ENCODE results near the gene PSMA6.
A peak's percentile ranks its signal among the peaks of the same experiment; 100 is the strongest.

The PSMA6 gene

GRCh38 chr14:35261774-35262173 is 30.4 kb upstream of the PSMA6 start:
- peaks cover 13% of the 10 kb centered on the region for H3K36me3 Mint-ChIP-seq
- no peak overlapping the region for H3K4me3 Mint-ChIP-seq
- H3K27ac Mint-ChIP-seq: no peak overlapping the region

GRCh38 chr14:35262436-35262835 is 29.7 kb upstream of the PSMA6 start:
- H3K4me3 Mint-ChIP-seq: no peak overlapping the region
- H3K27ac Mint-ChIP-seq: no peak overlapping the region
- H3K4me1 Mint-ChIP-seq (ENCODE audit: low read depth): peaks cover 2% of the 10 kb centered on the region
- H3K27me3 Mint-ChIP-seq: no peaks in the 10 kb centered on the region
- H3K9me3 Mint-ChIP-seq (ENCODE audit: low read depth): no peaks in the 10 kb centered on the region
- H3K36me3 Mint-ChIP-seq: peaks cover 15% of the 10 kb centered on the region

More at GRCh38 chr14:35261774-35262173, 30.4 kb upstream of the PSMA6 start:
- Mint-ChIP-seq H3K27me3 (no peaks in the 10 kb centered on the region), H3K4me1 (ENCODE audit: low read depth) (peaks cover 2% of the 10 kb centered on the region), H3K9me3 (ENCODE audit: low read depth) (no peaks in the 10 kb centered on the region)

- Mint-ChIP-seq H3K36me3 (peaks cover 11% of the 10 kb centered on the region), H3K27ac (no peak overlapping the region), H3K4me3 (no peak overlapping the region), H3K4me1 (ENCODE audit: low read depth) (no peaks in the 10 kb centered on the region), H3K27me3 (no peaks in the 10 kb centered on the region), H3K9me3 (ENCODE audit: low read depth) (no peaks in the 10 kb centered on the region)
These were observed 23.2 kb upstream of the PSMA6 start for GRCh38 chr14:35268946-35269345.

- no peak overlapping the region for H3K27ac Mint-ChIP-seq
- no peaks in the 10 kb centered on the region for H3K9me3 Mint-ChIP-seq (ENCODE audit: low read depth)
- no peaks in the 10 kb centered on the region for H3K4me1 Mint-ChIP-seq (ENCODE audit: low read depth)
- H3K27me3 Mint-ChIP-seq: no peaks in the 10 kb centered on the region
- H3K36me3 Mint-ChIP-seq: peaks cover 10% of the 10 kb centered on the region
- H3K4me3 Mint-ChIP-seq: no peak overlapping the region
These were observed 17.4 kb upstream of the PSMA6 start for GRCh38 chr14:35274805-35275204.

- Mint-ChIP-seq H3K4me1 (ENCODE audit: low read depth) (no peaks in the 10 kb centered on the region), H3K9me3 (ENCODE audit: low read depth) (no peaks in the 10 kb centered on the region), H3K27me3 (no peaks in the 10 kb centered on the region), H3K4me3 (no peak overlapping the region), H3K27ac (no peak overlapping the region), H3K36me3 (peaks cover 15% of the 10 kb centered on the region)
These were observed 15.0 kb upstream of the PSMA6 start for GRCh38 chr14:35277179-35277578.

- Mint-ChIP-seq H3K27ac (no peak overlapping the region), H3K9me3 (ENCODE audit: low read depth) (no peaks in the 10 kb centered on the region), H3K4me3 (no peak overlapping the region), H3K36me3 (peaks cover 13% of the 10 kb centered on the region), H3K27me3 (no peaks in the 10 kb centered on the region), H3K4me1 (ENCODE audit: low read depth) (peaks cover 5% of the 10 kb centered on the region)
These were observed 12.8 kb upstream of the PSMA6 start for GRCh38 chr14:35279369-35279768.

- Mint-ChIP-seq H3K27me3 (no peaks in the 10 kb centered on the region), H3K4me1 (ENCODE audit: low read depth) (peaks cover 24% of the 10 kb centered on the region), H3K36me3 (peaks cover 15% of the 10 kb centered on the region), H3K27ac (no peak overlapping the region), H3K9me3 (ENCODE audit: low read depth) (no peaks in the 10 kb centered on the region), H3K4me3 (no peak overlapping the region)
These were observed 10.8 kb upstream of the PSMA6 start for GRCh38 chr14:35281341-35281740.

GRCh38 chr14:35284506-35284905 is 7.7 kb upstream of the PSMA6 start:
- no peak overlapping the region for H3K4me3 Mint-ChIP-seq
- H3K27ac Mint-ChIP-seq: peak overlapping the region; percentile 98
- peaks cover 44% of the 10 kb centered on the region for H3K4me1 Mint-ChIP-seq (ENCODE audit: low read depth)
- H3K36me3 Mint-ChIP-seq: peaks cover 13% of the 10 kb centered on the region
- H3K9me3 Mint-ChIP-seq (ENCODE audit: low read depth): no peaks in the 10 kb centered on the region
- no peaks in the 10 kb centered on the region for H3K27me3 Mint-ChIP-seq

GRCh38 chr14:35285168-35286002 is 6.8 kb upstream of the PSMA6 start:
- peak overlapping the region; percentile 98 for H3K27ac Mint-ChIP-seq
- no peaks in the 10 kb centered on the region for H3K27me3 Mint-ChIP-seq
- H3K36me3 Mint-ChIP-seq: peaks cover 12% of the 10 kb centered on the region
- H3K9me3 Mint-ChIP-seq (ENCODE audit: low read depth): no peaks in the 10 kb centered on the region
- H3K4me1 Mint-ChIP-seq (ENCODE audit: low read depth): peaks cover 46% of the 10 kb centered on the region
- peak overlapping the region; percentile 65 for H3K4me3 Mint-ChIP-seq

GRCh38 chr14:35286003-35286600 is 6.1 kb upstream of the PSMA6 start:
- peak overlapping the region; percentile 98 for H3K27ac Mint-ChIP-seq
- peaks cover 46% of the 10 kb centered on the region for H3K4me1 Mint-ChIP-seq (ENCODE audit: low read depth)
- H3K27me3 Mint-ChIP-seq: no peaks in the 10 kb centered on the region
- H3K36me3 Mint-ChIP-seq: peaks cover 10% of the 10 kb centered on the region
- H3K4me3 Mint-ChIP-seq: peak overlapping the region; percentile 65
- H3K9me3 Mint-ChIP-seq (ENCODE audit: low read depth): no peaks in the 10 kb centered on the region

- peaks cover 10% of the 10 kb centered on the region for H3K36me3 Mint-ChIP-seq
- H3K27me3 Mint-ChIP-seq: no peaks in the 10 kb centered on the region
- H3K4me1 Mint-ChIP-seq (ENCODE audit: low read depth): peaks cover 46% of the 10 kb centered on the region
- no peaks in the 10 kb centered on the region for H3K9me3 Mint-ChIP-seq (ENCODE audit: low read depth)
- peak overlapping the region; percentile 62 for H3K4me3 Mint-ChIP-seq
- H3K27ac Mint-ChIP-seq: peak overlapping the region; percentile 98
These were observed 5.5 kb upstream of the PSMA6 start for GRCh38 chr14:35286707-35287106.

- H3K9me3 Mint-ChIP-seq (ENCODE audit: low read depth): no peaks in the 10 kb centered on the region
- no peaks in the 10 kb centered on the region for H3K27me3 Mint-ChIP-seq
- peaks cover 47% of the 10 kb centered on the region for H3K4me1 Mint-ChIP-seq (ENCODE audit: low read depth)
- H3K4me3 Mint-ChIP-seq: peak overlapping the region; percentile 62
- peaks cover 8% of the 10 kb centered on the region for H3K36me3 Mint-ChIP-seq
- peak overlapping the region; percentile 98 for H3K27ac Mint-ChIP-seq
These were observed 4.7 kb upstream of the PSMA6 start for GRCh38 chr14:35287431-35288013.

- Mint-ChIP-seq H3K27ac (peak overlapping the region; percentile 66), H3K27me3 (no peaks in the 10 kb centered on the region), H3K36me3 (peaks cover 5% of the 10 kb centered on the region), H3K4me3 (peak overlapping the region; percentile 27), H3K4me1 (ENCODE audit: low read depth) (peaks cover 48% of the 10 kb centered on the region), H3K9me3 (ENCODE audit: low read depth) (no peaks in the 10 kb centered on the region)
These were observed 2.6 kb upstream of the PSMA6 start for GRCh38 chr14:35289623-35290022.

- peaks cover 42% of the 10 kb centered on the region for H3K4me1 Mint-ChIP-seq (ENCODE audit: low read depth)
- peaks cover 6% of the 10 kb centered on the region for H3K36me3 Mint-ChIP-seq
- H3K27ac Mint-ChIP-seq: peak overlapping the region; percentile 99
- no peaks in the 10 kb centered on the region for H3K9me3 Mint-ChIP-seq (ENCODE audit: low read depth)
- no peaks in the 10 kb centered on the region for H3K27me3 Mint-ChIP-seq
- peak overlapping the region; percentile 99 for H3K4me3 Mint-ChIP-seq
These were observed 784 bp downstream of the PSMA6 start for GRCh38 chr14:35292770-35293561.

GRCh38 chr14:35295845-35296161 is 3.6 kb downstream of the PSMA6 start:
- Mint-ChIP-seq H3K9me3 (ENCODE audit: low read depth) (no peaks in the 10 kb centered on the region), H3K27me3 (no peaks in the 10 kb centered on the region), H3K4me3 (peak overlapping the region; percentile 76), H3K36me3 (peaks cover 6% of the 10 kb centered on the region), H3K4me1 (ENCODE audit: low read depth) (peaks cover 55% of the 10 kb centered on the region), H3K27ac (peak overlapping the region; percentile 68)

Data from activated naive CD8-positive, alpha-beta T cell (primary cell).